ENCODE data around the gene ARHGEF12.

The ARHGEF12 gene

DNA sequence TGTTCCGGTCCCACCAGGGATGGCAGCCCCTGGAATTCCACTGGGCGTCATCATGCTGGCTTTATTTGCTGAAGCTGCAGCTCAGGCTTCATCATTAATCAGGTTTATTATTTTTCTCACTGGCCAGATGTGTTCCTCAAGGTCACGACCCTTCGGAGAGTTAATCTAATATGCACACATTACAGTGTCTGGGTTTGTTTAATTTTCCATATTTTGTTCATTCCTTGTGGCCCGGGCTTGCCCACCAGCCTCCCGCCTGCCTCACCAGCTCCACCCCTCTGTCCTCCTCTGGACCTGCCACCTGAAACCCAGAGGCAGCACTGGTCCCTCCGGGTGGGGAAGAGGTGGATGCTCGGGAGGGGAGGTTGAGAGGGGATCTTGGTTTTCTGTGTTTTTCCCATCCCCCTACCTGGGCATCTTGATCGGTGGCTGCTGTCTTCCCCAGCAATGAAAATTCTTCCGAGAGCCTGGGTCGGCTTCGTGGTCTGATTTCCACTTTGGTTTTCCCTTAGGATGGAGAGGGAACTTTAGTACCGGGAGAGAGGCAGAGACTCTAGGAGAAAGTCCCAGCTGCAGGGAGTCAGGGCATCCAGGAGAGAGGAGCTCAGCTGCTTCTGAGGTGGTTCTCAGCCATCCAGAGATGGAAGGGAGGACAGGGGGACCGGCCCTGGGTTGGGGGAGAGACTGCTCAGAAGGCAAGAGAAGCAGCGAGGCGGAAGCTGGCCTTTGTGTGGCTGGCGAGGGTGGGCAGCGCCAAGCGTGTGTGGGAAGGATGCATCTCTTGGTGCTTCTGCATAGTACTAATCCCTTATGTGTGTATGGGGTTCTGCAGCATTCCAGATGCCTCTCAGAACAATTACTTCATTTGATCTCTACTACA is 177.5 kb downstream of the ARHGEF12 start:
- TF ChIP-seq, protein P1, sequence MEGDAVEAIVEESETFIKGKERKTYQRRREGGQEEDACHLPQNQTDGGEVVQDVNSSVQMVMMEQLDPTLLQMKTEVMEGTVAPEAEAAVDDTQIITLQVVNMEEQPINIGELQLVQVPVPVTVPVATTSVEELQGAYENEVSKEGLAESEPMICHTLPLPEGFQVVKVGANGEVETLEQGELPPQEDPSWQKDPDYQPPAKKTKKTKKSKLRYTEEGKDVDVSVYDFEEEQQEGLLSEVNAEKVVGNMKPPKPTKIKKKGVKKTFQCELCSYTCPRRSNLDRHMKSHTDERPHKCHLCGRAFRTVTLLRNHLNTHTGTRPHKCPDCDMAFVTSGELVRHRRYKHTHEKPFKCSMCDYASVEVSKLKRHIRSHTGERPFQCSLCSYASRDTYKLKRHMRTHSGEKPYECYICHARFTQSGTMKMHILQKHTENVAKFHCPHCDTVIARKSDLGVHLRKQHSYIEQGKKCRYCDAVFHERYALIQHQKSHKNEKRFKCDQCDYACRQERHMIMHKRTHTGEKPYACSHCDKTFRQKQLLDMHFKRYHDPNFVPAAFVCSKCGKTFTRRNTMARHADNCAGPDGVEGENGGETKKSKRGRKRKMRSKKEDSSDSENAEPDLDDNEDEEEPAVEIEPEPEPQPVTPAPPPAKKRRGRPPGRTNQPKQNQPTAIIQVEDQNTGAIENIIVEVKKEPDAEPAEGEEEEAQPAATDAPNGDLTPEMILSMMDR (conservative IDR thresholded peaks at IDR 0.05; ENCODE audit: control insufficient read depth, insufficient read depth, low read depth, low read length): no peak
- no peak for DNase-seq (ENCODE audit: low read depth)

DNA sequence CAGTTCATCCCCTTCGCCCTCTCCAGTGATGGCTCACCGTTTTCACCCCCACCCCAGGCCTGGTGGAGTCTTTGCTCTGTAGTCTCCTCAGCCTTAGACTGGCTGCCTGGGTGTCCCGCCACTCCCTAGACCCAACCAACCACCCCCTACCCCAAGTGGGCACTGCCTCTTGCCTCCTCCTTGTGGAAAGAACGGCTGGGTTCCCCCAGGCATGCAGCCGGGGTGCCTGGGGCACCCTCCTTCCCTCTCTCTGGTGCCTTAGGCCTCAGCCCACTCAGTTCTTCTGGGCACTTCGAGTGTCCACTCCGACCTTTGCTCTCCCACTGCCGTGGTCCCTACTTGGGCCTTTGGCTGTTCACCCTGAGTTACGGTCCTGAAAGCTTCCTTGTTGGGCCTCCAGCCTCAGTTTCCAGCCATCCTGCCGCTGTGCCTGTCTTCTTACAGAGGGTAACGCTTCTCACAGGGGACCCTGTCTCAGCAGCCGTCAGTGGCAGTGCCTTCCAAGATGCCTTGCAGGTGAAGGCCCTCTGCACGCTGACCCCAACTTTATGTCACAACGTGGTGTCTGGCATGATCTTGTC is 178.4 kb downstream of the ARHGEF12 start:
- TF ChIP-seq, protein P1 (conservative IDR thresholded peaks at IDR 0.05; ENCODE audit: control insufficient read depth, insufficient read depth, low read depth, low read length): no peak
- H3K4me3 ChIP-seq (ENCODE audit: control insufficient read depth, low read depth, low read length): no peak overlapping the region
- no peak for DNase-seq (ENCODE audit: low read depth)

More for the DNA sequence above, 177.5 kb downstream of the ARHGEF12 start:
- no peak overlapping the region for H3K4me3 ChIP-seq (ENCODE audit: control insufficient read depth, low read depth, low read length)

DNA sequence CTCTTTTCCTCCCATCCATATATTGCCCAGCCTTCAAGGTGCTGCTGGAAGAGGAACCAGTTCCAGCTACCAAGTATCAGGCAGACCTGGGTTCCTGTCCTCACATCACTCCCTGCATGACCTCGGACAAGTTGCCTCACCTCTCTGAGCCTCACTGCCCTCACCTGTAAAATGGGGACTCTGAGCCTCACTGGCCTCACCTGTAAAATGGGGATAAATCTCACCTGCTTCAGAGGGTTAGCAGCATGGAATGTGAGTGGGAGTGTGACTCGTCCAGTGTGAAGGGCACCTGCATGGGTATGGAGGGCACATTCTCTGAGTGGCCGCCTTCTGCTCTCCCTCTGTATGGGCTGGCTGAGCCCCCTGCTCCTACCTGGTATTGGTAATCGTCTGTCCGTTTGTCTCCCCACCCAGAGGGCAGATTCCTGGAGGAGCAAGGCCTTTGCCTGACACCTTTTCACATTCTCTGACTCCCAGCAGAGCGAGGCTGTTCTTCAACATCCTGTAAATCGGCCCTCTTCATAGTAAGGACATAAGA is 179.0 kb downstream of the ARHGEF12 start:
- TF ChIP-seq, protein P1 (conservative IDR thresholded peaks at IDR 0.05; ENCODE audit: control insufficient read depth, insufficient read depth, low read depth, low read length): no peak
- DNase-seq (ENCODE audit: low read depth): no peak

DNA sequence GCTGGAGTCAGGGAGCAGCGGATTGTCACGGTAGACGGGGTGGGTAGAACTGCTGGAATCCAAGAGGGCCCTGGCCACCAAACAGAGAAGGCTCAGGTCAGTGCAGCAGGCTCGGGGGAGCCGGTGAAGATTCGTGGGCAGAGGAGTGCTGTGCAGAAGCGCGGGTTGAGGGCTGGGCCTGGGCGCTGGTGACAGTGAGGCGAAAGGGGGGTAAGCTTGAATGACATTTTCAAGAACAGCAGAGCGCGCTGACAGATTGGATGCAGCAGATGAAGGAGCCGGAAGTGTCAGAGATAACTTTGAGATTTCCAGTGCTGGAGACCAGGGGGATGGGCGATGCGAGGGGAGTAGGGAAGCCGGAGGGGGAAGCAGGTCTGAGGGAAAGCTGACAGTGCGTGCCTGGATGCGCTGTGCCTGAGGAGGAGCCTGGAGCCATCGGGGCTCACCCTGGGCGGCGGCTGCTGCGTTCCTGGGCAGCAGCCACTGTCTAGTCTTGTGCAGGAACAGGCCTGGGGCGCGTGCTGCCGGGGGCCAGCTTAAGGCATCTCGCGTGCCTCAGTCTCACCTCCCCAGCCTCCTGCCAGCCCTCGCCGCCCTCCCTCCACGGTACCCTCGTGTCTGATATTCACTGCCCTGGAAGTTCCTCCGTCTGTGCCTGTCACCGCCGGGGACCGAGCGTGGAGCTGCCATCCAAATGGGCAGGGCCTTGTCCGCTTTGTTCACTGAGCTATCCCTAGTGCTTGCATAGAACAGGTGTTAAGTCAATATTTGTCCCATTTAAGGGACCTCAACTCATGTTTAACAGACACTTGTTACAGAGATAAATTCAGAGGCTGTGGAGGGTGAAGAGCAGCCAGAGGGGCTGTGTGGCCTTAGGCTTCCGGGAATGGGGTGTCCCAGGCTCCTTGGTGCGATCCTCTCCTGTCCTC is 180.5 kb downstream of the ARHGEF12 start:
- H3K4me3 ChIP-seq (ENCODE audit: control insufficient read depth, low read depth, low read length): no peak overlapping the region
- no peak for DNase-seq (ENCODE audit: low read depth)
- TF ChIP-seq, protein P1 (conservative IDR thresholded peaks at IDR 0.05; ENCODE audit: control insufficient read depth, insufficient read depth, low read depth, low read length): no peak

More for the DNA sequence above, 179.0 kb downstream of the ARHGEF12 start:
- no peak overlapping the region for H3K4me3 ChIP-seq (ENCODE audit: control insufficient read depth, low read depth, low read length)

DNA sequence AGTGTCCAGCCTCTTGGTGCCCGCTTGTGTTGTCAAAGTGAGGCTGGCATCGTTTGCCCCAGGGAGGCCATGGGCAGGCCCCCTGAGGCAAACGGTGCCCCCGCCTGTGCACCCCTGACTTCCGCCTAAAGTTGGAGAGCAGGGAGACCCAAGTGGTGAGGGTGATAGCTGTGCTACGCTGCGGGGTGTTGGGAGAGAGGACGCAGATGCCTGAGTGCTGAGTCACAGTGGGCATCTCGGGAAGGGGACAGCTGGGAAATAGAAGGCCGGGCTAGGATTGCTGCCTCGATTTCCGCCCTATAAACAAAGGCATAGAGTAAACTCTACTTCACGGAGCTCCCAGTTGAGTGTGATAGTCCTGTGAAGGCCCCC is 181.2 kb downstream of the ARHGEF12 start:
- TF ChIP-seq, protein P1 (conservative IDR thresholded peaks at IDR 0.05; ENCODE audit: control insufficient read depth, insufficient read depth, low read depth, low read length): no peak
- no peak overlapping the region for H3K4me3 ChIP-seq (ENCODE audit: control insufficient read depth, low read depth, low read length)
- no peak for DNase-seq (ENCODE audit: low read depth)

DNA sequence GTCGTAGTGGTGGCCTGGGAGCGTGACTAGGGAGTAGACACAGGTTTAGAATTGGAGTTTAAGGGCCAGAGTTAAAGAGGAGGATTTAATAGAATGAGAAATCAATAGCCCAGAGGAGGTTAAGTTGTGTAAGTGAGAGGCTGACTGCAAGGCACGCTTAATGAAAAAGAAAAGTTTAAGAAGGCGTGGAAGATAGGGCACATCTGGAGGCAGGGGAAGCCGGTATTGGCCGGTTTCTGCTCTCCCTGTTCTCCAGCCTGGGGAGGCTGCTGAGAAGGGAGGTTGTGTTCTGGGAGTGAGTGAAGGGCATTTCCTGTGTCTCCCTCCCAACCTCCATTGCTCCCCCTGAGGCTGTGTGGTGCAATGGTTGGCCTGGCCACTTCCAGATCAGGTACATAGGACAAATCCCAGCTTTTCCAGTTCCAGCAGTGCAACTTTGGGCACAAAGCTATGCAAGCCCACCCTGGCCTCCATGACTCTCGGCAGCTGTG is 181.6 kb downstream of the ARHGEF12 start:
- TF ChIP-seq, protein P1 (conservative IDR thresholded peaks at IDR 0.05; ENCODE audit: control insufficient read depth, insufficient read depth, low read depth, low read length): no peak
- DNase-seq (ENCODE audit: low read depth): no peak
- H3K4me3 ChIP-seq (ENCODE audit: control insufficient read depth, low read depth, low read length): no peak overlapping the region

Measured in fibroblast of mammary gland (primary cell).